Esophagus squamous epithelium (tissue), 5 donors: Measurements from ENCODE around the gene LRRC10. TPM values are rescaled to one million over a fixed set of nuclear protein-coding genes. Genes with fewer than 3 reads are reported as not detected.

Experiments
- DNase-seq: peaks from one replicate; lab custom pipeline; 2025; lab: John Stamatoyannopoulos, UW
- H3K27ac ChIP-seq, 4 donors: fragments of 200-600 bp; sonication (generic); one replicate each; pipeline ENCODE4 v1.5.1; 2016 to 2019; ENCODE audit warnings: mild to moderate bottlenecking in 1 of 4
- H3K27me3 ChIP-seq, 4 donors: fragments of 200-600 bp; sonication (generic); 1 replicate in 3 of 4; 2 replicates in 1 of 4; pipeline versions ENCODE4 v1.5.1 to v1.6.0; 2017 to 2021; ENCODE audit warnings: antibody characterized with exemption in 1 of 4
- H3K36me3 ChIP-seq, 3 donors: fragments of 200-600 bp; sonication (generic); one replicate each; pipeline ENCODE4 v1.5.1; 2016 to 2019
- H3K4me1 ChIP-seq, 3 donors: fragments of 200-600 bp; sonication (generic); one replicate each; pipeline ENCODE4 v1.5.1; 2017 to 2019
- H3K4me3 ChIP-seq, 4 donors: fragments of 200-600 bp; sonication (generic); 1 replicate in 3 of 4; 2 replicates in 1 of 4; pipeline ENCODE4 v1.5.1; 2016 to 2019; ENCODE audit warnings: mild to moderate bottlenecking in 2 of 4, moderate library complexity in 1 of 4
- H3K9me3 ChIP-seq, 3 donors: fragments of 200-600 bp; sonication (generic); one replicate each; pipeline ENCODE4 v1.5.1; 2016 to 2019
- POLR2A ChIP-seq, 4 donors: fragments of 450-650 bp; IDR thresholded peaks; one replicate each; pipeline ENCODE4 v1.6.1; 2017; ENCODE audit warnings: antibody characterized with exemption in 4 of 4, mild to moderate bottlenecking in 4 of 4, moderate library complexity in 3 of 4
- WGBS, 2 donors: methylation state at CpG; one replicate each; pipeline ENCODE4 v1.1.5; 2018; 5-methylcytosine and 5-hydroxymethylcytosine counted together
- intact Hi-C: fragments of 100-400 bp; cut with DNase I; formaldehyde crosslinking; loops from one replicate; pipeline ENCODE4 v1.15.0; 2022
- total RNA-seq, 4 donors: library from RNA; depleted of rRNA; stranded (reverse); fragments of >200 nt; gene quantifications; one replicate each; pipeline ENCODE4 v1.1.0, GENCODE V29; 2016
- TF ChIP-seq, protein P1 (sequence below), 6 experiments: fragments of 450-650 bp in 4 of 6; fragments of 200-600 bp in 2 of 6; sonication (generic) in 2 of 6; IDR thresholded peaks; one replicate each; pipeline ENCODE4 v1.5.1; 2016 to 2019; ENCODE audit warnings: antibody characterized with exemption in 6 of 6, mild to moderate bottlenecking in 4 of 6, moderate library complexity in 4 of 6
- donor health status: DM: yes; HTN: yes; CAD: no.

Gene LRRC10
- total RNA-seq, 4 donors from 2014 or later: not detected

DNA sequence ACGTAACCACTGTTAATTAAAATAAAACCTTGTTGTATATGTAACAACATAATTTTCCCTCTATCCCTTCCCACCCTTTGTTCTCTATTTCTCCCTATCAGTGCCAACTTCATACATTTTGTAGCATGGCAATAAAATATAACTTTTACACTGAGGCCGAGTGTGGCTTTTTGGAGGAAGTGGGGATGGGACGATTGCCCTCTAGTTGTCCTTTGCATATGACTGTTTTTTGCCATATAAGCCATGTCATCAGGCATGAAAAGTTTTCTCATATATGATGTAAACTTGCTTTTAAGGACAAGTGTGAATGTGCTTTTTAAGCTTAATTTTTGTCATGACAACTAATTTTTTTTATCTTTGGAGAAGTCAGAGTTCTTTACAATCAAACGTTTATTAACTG, 31.7 kb downstream of the LRRC10 start:
- TF ChIP-seq, protein P1, sequence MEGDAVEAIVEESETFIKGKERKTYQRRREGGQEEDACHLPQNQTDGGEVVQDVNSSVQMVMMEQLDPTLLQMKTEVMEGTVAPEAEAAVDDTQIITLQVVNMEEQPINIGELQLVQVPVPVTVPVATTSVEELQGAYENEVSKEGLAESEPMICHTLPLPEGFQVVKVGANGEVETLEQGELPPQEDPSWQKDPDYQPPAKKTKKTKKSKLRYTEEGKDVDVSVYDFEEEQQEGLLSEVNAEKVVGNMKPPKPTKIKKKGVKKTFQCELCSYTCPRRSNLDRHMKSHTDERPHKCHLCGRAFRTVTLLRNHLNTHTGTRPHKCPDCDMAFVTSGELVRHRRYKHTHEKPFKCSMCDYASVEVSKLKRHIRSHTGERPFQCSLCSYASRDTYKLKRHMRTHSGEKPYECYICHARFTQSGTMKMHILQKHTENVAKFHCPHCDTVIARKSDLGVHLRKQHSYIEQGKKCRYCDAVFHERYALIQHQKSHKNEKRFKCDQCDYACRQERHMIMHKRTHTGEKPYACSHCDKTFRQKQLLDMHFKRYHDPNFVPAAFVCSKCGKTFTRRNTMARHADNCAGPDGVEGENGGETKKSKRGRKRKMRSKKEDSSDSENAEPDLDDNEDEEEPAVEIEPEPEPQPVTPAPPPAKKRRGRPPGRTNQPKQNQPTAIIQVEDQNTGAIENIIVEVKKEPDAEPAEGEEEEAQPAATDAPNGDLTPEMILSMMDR (IDR thresholded peaks at IDR 0.05): no peak
- TF ChIP-seq POLR2A (IDR thresholded peaks at IDR 0.05): no peak
- H3K4me1 ChIP-seq: peaks cover 0 to 9% (median 0%) of the 10 kb centered on the region in 3 donors
- no peaks in the 10 kb centered on the region for H3K27me3 ChIP-seq
- H3K36me3 ChIP-seq: peaks cover 8 to 21% (median 10%) of the 10 kb centered on the region in 3 donors
- no peak overlapping the region for H3K4me3 ChIP-seq
- no peak overlapping the region for H3K27ac ChIP-seq
- no peaks in the 10 kb centered on the region for H3K9me3 ChIP-seq
- intact Hi-C loops: no loop called here
- DNase-seq: no peak
- 67 to 75% methylated on average over 4 of the region's 4 CpGs for WGBS, 2 donors

DNA sequence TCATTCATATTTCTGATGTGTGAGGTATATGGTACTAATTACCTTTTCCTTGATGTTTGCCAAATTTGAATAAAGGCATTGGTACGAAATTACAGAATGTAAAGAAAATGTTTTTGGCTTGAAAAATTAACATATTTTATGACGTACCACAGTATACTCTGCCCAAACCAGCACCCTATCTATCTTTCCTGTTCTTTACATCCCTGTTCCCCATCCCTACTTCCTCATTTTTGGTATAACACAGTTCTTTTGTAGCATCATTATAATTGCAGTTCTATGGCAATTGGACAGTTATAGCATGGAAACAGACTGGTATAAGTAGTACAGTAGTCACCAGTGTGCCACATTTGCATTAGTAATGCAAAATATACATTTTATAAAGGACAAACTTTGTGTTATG, 32.4 kb downstream of the LRRC10 start:
- Histone ChIP-seq H3K4me3 (no peak overlapping the region), H3K27ac (no peak overlapping the region), H3K9me3 (no peaks in the 10 kb centered on the region), H3K27me3 (no peaks in the 10 kb centered on the region), H3K36me3 (peaks cover 8 to 29% (median 11%) of the 10 kb centered on the region in 3 donors), H3K4me1 (peaks cover 0 to 9% (median 0%) of the 10 kb centered on the region in 3 donors)
- no peak for DNase-seq
- intact Hi-C loops: no loop called here
- TF ChIP-seq POLR2A (IDR thresholded peaks at IDR 0.05): no peak
- TF ChIP-seq, protein P1 (IDR thresholded peaks at IDR 0.05): no peak
- 84 to 87% methylated on average over 2 of the region's 2 CpGs for WGBS, 2 donors

GRCh38 chr12:69575346-69575745, 35.4 kb downstream of the LRRC10 start:
- peaks cover 8 to 51% (median 11%) of the 10 kb centered on the region in 3 donors for H3K36me3 ChIP-seq
- no peaks in the 10 kb centered on the region for H3K9me3 ChIP-seq
- H3K27me3 ChIP-seq: no peaks in the 10 kb centered on the region
- intact Hi-C loops: no loop called here
- H3K27ac ChIP-seq: no peak overlapping the region
- WGBS, 2 donors: 88 to 90% methylated on average over 3 of the region's 3 CpGs
- no peak overlapping the region for H3K4me3 ChIP-seq
- H3K4me1 ChIP-seq: peaks cover 0 to 5% (median 0%) of the 10 kb centered on the region in 3 donors
- TF ChIP-seq POLR2A (IDR thresholded peaks at IDR 0.05): no peak
- DNase-seq: no peak

- H3K27ac ChIP-seq: no peak overlapping the region
- no peaks in the 10 kb centered on the region for H3K27me3 ChIP-seq
- no peak overlapping the region for H3K4me3 ChIP-seq
- WGBS, 2 donors: 33 to 39% methylated on average over 6 of the region's 6 CpGs
- peaks cover 0 to 11% (median 0%) of the 10 kb centered on the region in 3 donors for H3K4me1 ChIP-seq
- DNase-seq: no peak
- peaks cover 8 to 70% (median 11%) of the 10 kb centered on the region in 3 donors for H3K36me3 ChIP-seq
- no peaks in the 10 kb centered on the region for H3K9me3 ChIP-seq
- TF ChIP-seq, protein P1 (IDR thresholded peaks at IDR 0.05): peak; percentile 71 to 81 (median 79)
- no peak for TF ChIP-seq POLR2A (IDR thresholded peaks at IDR 0.05)
- intact Hi-C loops: no loop called here
Measured at GRCh38 chr12:69570545-69571399, 39.9 kb downstream of the LRRC10 start.

DNA sequence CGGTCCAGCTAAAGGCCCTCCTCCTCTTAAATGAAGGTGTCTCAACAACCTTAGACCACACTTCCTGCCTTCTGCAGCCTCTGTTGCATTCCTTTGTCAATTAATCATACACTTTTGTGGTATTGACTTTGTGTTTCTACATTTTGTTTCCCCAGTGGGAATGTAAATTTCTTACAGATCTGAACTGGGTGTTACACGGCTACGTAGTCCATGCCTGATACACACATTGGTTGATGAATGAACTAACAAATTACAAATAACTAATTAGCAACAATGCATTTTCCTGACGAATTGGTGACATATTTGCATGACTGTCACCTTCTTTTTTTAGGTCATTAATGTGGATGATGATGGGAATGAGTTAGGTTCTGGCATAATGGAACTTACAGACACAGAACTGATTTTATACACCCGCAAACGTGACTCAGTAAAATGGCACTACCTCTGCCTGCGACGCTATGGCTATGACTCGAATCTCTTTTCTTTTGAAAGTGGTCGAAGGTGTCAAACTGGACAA, 40.6 kb downstream of the LRRC10 start:
- intact Hi-C loops: no loop called here
- Histone ChIP-seq H3K9me3 (no peaks in the 10 kb centered on the region), H3K27ac (no peak overlapping the region), H3K4me1 (peaks cover 0 to 11% (median 0%) of the 10 kb centered on the region in 3 donors), H3K36me3 (peaks cover 8 to 64% (median 11%) of the 10 kb centered on the region in 3 donors), H3K4me3 (no peak overlapping the region), H3K27me3 (no peaks in the 10 kb centered on the region)
- no peak for DNase-seq
- 81 to 91% methylated on average over 10 of the region's 10 CpGs for WGBS, 2 donors
- TF ChIP-seq, protein P1 (IDR thresholded peaks at IDR 0.05): no peak
- TF ChIP-seq POLR2A (IDR thresholded peaks at IDR 0.05): no peak
